Measurements from ENCODE around the gene KCTD5.

DNA sequence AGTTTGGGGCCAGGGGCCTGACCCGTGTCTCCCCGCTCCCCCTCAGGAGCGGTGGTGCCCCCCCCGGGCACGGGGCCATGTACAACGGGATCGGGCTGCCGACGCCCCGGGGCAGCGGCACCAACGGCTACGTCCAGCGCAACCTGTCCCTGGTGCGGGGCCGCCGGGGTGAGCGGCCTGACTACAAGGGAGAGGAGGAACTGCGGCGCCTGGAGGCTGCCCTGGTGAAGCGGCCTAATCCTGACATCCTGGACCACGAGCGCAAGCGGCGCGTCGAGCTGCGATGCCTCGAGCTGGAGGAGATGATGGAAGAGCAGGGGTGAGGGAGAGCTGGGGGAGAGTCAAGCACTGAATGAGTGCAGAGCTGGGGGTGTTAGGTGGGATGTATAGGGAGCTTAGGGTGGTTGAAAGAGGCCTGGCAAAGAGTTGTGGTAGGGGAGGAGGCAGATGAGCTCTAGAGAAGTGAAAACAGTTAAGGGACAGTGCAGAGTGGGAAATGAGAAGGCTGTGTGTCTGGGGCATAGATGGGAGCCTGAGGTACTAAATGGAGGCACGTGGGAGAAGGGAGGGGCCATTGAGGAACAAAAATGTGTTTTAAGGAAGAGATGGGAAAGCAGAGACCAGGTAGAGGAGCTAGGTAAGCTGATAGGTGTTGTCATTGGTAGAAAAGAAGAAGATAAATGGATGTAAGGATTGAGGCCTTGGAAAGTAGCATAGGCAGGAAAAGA lies 74.1 kb downstream of the KCTD5 start:
- TF ChIP-seq POLR2A (IDR thresholded peaks at IDR 0.05) (no peak), POLR2AphosphoS5 (IDR thresholded peaks at IDR 0.05) (no peak)
- TF ChIP-seq, protein P1, sequence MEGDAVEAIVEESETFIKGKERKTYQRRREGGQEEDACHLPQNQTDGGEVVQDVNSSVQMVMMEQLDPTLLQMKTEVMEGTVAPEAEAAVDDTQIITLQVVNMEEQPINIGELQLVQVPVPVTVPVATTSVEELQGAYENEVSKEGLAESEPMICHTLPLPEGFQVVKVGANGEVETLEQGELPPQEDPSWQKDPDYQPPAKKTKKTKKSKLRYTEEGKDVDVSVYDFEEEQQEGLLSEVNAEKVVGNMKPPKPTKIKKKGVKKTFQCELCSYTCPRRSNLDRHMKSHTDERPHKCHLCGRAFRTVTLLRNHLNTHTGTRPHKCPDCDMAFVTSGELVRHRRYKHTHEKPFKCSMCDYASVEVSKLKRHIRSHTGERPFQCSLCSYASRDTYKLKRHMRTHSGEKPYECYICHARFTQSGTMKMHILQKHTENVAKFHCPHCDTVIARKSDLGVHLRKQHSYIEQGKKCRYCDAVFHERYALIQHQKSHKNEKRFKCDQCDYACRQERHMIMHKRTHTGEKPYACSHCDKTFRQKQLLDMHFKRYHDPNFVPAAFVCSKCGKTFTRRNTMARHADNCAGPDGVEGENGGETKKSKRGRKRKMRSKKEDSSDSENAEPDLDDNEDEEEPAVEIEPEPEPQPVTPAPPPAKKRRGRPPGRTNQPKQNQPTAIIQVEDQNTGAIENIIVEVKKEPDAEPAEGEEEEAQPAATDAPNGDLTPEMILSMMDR (IDR thresholded peaks at IDR 0.05) = no peak

Measured in sigmoid colon (tissue), 4 donors.